Fibroblast of the conjunctiva (primary cell): Measurements from ENCODE around the gene DMPK.
"Not testable (repeated sequence)": the region's sequence is repeated elsewhere in the genome, so short reads cannot be mapped to it uniquely, and the experiment has no call there.

ENCODE experiments used
- DNase-seq: peaks from one replicate; pipeline ENCODE4 v3.0.0-alpha.2; 2010; ENCODE audit warnings: low read depth

DMPK gene

GRCh38 chr19:45768984-45769782, 13.1 kb downstream of the DMPK start, which contains the start of gene SIX5:
SIX5 (minus strand) TSS chr19:45769252; CDS start chr19:45768844, 408 bp downstream.
- peak; percentile 98 for DNase-seq

GRCh38 chr19:45768655-45768983, 13.7 kb downstream of the DMPK start:
- no peak for DNase-seq

GRCh38 chr19:45767881-45768654, 14.2 kb downstream of the DMPK start:
- DNase-seq = no peak

DNA sequence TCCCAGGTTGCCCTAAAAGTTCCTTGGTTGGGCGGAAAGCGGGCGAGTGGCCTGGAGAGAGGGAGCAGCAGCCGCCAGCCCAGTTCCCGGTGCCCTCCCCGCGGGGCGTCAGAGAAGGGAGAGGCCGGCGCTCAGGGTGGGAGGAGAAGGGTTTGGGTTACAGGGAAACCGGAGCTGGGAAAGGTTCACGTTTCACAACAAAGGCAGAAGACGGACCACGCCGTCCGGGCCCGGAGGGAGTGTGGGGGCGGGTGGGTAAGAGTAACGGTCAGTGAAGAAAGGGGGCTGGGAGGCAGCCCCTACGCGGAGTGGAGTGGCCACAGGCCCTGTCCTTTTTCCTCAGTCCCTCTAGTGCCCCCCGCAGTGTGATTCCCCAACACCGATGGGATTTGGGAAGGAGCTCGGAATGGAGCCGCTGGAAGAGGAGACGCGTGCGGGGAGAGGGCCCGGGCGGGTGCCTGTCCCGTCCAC, 14.8 kb downstream of the DMPK start:
- peak; percentile 70 for DNase-seq

DNA sequence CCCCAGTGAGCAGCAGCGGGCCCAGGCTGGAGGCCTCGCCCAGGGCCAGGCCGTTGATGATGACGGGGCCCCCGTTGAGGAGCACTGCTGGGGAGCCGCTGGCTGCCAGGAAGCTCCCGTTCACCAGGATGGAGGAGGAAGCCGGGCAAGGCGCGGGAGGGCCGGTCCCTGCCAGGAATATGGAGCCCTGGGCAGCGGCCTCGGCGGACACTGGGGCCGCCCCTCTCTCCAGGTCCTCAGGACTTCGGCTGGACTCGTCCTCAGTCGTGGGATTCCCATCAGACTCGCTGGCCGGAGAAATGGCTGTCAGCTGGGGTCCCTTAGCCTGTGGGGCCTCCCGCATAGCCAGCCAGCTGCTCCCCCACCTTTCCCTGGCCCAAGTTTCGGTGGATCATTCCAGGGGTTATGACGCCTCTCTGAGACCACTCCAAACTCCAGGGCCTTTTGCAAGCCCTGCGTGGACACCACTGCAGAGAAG, 15.4 kb downstream of the DMPK start:
- DNase-seq = no peak

- no peak for DNase-seq
These were observed 15.9 kb downstream of the DMPK start for GRCh38 chr19:45766296-45766868.

- no peak for DNase-seq
These were observed 16.5 kb downstream of the DMPK start for GRCh38 chr19:45765702-45766295.

DNA sequence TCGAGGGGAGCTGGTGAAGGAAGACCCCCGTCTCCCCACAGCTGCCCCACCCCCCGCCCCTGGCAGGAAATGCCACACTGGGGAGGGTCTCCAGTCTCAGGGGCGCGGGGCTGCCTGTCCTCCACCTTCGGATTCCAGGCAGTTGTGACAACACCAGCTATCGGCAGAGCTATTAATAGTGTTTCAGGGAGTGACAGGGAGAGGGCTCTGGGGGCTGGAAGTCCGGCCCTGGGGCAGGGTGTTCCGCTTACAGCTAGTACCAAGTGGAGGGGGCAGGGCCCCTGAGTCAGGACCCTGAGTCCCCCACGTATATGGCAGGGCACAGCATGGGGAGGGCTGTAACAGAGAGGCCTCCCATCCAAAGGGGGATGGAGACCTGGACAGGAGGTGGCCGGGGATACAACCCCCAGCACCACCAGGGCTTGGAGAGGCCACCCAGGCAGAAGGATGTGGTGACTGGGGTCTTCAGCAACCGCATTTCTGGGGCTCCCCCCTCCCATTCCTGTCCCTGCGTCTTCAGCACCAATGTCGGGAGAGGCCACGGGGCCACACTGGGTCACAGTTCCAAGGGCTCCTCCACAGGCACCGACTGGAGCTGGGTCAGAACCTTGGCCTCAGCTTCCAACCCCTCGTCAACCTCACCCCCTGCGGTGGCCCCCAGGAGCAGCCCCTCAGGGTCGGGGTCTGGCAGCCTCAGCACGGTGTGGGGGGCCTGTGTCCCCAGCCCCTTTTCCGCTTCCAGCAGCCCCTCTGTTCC, 17.2 kb downstream of the DMPK start:
- no peak for DNase-seq

GRCh38 chr19:45764475-45764874, 17.8 kb downstream of the DMPK start:
- DNase-seq = no peak

DNA sequence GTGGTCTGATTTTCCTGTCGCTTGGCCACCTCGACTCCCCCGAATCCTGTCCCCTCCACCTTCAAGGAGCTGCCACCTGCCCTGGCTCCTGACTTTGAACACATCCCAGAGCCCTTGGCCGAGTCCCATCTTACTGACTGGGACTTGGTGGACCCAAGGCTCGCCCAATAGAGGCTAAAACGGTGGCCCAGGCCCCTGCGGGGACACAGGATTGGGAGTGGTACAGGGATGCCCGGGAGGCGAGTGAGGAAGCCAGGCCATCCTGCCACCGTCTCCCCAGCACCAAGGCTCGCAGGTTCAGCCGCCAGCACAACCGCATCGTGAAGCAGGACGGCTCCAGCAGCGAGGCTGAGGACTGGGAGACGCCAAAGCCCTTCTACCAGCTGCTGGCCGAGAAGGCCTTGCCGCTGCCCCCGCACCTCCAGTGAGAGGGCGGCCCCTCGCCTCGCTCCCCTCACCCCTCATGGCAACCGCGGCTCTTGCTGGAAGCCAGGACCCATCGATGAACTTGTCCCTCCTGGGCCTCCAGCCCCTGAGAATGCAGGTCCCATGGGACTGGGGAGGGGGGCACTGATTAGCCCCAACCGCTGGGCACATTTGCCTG, 18.5 kb downstream of the DMPK start:
- no peak for DNase-seq

DNA sequence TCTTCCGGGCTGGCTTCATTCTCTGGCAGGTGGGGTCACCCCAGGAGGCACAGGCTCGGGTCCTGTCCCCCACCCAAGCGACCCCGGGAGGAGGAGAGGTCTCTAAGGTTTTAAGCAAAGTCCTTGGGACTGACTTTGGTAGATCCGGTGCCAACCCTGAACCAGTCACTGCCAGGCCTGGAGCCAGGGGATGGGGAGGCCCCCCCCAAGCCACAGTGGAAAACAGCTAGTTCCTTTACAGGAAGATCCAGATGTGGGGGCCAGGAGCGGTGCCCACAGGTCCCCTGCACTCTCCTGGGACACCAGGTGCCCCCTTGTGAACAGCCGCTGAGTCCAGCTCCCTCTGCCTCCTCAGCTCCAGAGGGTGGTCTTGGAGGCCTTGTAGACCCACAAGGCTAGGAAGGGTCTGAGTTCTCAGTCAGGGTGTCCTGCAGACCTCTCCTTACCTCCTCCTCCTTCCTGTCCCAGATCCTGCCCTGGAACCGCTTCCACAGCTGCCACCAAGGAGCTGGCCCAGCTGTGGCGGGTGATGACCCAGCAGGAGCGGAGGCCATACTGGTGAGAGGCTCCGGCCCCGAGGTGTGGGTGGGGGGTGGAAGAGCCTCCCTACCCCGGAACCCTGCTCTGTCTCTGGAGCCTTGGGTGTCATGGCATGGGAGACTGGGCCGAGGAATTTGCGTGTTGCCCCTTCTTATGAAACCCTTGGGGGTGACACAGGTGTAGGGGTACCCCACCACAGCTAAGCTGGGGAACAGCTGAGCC, 19.2 kb downstream of the DMPK start:
- no peak for DNase-seq

- DNase-seq = no peak
These were observed 20.6 kb downstream of the DMPK start for GRCh38 chr19:45761714-45762113.

- no peak for DNase-seq
These were observed 23.4 kb downstream of the DMPK start for GRCh38 chr19:45758921-45759320.

DNA sequence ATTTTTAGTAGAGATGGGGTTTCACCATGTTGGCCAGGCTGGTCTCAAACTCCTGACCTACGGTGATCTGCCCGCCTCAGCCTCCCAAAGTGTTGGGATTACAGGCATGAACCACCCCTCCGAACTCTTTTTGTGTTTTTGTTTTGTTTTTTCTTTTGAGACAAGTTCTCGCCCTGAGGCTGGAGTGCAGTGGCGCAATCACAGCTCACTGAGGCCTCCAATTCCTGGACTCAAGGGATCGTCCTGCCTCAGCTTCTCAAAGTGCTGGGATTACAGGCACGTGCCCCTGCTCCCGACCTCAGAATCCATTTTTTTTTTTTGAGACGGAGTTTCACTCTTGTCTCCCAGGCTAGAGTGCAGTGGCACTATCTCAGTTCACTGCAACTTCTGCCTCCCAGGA, 24.6 kb downstream of the DMPK start:
- no peak for DNase-seq

DNA sequence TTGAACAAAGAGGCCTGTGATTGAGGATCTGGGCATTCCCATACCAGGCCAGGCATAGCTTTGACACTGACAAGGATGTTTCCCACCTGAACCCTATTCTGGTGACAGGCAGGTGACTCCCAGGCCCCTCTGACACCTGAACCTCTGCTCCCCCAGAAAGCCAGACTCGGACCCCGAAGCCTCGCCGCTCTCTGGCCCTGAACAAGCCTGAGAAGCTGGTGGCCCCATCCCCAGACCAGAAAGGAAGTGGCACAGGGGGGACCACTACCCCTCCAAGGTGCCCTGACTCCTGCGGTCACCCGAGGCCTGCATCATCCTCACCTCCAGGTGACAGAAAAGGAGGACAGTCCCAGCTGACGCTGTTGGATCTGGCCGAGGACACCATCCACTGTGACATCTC, 28.0 kb downstream of the DMPK start:
- DNase-seq = no peak

GRCh38 chr19:45753548-45753947, 28.7 kb downstream of the DMPK start:
- DNase-seq = no peak

DNA sequence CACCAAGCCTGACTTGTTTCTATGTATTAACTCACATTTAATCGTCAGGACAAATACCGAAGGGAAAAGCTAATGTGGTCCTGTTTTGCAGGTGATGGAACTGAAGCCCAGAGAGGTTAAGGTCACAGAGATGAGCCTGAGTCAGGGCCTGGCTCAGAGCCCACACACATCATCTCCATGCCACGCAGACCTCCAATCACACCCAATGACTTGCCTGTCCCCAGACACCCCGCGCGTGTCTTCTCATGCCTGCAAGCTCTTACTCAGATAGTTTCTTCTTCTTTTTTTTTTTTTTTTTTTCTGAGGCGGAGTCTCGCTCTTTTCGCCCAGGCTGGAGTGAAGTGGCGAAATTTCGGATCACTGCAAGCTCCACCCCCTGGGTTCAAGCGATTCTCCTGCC, 29.7 kb downstream of the DMPK start:
- no peak for DNase-seq

DNA sequence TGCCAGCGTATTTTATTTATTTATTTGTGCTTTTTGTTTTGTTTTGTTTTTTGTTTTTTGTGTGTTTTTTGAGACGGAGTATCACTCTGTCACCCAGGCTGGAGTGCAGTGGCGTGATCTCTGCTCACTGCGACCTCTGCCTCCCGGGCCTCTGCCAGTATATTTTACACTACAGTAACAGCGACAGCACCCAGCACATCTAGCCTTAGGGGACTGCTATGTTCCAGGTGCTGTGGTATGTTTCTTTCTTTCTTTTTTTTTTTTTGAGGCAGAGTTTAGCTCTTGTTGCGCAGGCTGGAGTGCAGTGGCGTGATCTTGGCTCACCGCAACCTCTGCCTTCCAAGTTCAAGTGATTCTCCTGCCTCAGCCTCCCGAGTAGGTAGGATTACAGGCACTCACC, 30.8 kb downstream of the DMPK start:
- not testable (repeated sequence) for DNase-seq

DNA sequence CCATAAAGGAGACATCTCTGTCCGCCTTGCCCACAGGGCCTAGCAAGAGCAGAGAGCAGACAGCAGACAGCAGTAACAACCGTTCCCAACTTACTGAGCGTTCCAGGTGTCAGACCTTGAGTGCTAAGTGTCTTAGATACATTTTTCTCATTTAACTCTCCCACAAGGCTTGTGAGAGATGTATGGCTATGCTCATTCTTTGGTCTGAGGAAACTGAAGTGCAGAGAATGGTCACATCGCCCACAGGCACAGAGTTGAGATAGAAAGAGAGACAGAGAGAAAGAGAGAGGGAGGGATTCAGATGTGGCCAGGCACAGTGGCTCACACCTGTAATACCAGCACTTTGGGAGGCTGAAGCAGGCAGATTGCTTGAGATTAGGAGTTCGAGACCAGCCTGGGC, 34.8 kb downstream of the DMPK start:
- DNase-seq = no peak

DNA sequence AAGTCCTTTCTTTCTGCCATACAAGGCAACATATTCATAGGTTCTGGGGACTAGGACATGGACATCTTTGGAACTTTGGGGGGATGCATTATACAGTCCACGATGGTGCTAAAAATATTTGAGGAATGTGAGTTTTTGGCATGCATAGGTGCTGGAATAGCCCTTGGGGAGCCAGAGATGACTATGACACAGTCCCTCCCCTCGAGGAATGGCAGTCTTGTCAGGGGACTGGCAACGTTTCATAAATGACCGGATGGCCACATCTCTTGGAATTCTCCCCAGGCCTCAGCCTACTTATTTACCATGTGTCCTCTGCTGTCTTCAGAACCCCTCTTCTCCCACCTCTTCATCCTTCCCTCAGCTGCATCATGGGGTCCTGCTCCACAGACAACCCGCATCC, 35.4 kb downstream of the DMPK start:
- no peak for DNase-seq

GRCh38 chr19:45745606-45746005, 36.7 kb downstream of the DMPK start:
- no peak for DNase-seq
